Measurements from ENCODE around the gene TOP2B. TPM values are rescaled to one million over a fixed set of nuclear protein-coding genes. Genes with fewer than 3 reads are reported as not detected.

The TOP2B gene
- total and polyA plus RNA-seq, 4 donors = 32.7 to 260 (median 56.2) TPM

DNA sequence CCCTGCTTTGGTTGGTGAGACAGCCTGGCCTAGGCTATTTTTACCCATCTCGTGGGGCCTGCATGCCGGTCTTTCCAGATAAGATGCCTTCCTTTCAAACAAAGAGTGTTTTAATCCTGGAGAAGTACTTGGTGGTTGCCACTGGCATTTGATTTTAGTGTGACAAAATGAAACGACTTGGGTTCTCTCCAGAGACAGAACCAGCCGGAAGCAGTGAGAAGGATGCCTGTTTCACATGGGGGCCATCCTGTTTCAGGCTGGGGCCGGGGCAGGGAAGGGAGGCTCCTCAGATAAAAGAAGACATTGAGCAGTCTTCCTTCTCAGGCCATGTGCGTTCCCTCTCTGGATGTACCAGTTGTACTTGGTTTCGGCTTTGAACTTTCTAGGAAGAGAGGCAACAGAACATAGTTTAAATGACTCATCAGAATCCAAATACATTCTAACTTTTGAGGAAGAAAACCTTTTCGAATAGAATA lies 74.9 kb downstream of the TOP2B start:
- 76 to 80% methylated on average over 8 of the region's 8 CpGs for WGBS, 2 donors

DNA sequence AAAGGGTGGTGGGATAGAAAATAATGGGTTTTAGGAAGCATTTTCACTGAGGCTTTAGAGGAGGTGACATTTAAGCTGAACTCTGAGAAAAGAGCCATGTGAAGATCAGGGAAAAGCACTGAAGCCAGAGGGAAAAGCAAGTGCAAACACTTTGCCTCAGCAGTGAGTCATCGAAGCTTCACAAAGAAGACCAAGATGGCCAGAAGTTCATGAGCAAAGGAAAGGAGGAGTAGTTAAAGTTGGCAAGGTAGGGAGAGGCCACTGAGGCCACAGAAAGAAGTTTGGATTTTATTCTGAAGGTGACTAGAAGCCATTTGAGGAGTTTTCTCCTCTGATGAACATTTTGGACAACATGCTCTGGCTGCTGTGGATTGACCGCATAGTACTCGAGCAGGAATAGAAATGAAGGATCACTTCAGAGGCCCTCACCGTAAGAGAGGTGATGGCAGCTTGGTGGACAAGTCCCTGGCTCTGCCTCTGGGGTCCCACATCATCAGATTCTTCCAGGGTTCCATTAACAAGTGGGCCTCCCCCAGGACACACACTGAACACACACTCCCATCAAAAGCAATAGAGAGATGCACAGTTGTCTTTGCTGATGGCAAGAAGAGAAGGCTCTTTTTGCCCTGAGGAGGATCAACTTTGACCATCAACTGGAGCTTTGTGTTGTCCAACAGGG lies 75.5 kb downstream of the TOP2B start:
- H3K4me3 ChIP-seq = no peak overlapping the region
- DNase-seq = no peak
- peaks cover 0 to 19% (median 7%) of the 10 kb centered on the region in 4 donors for H3K36me3 ChIP-seq (ENCODE audit: control insufficient read depth in 4 of 4, insufficient read depth in 4 of 4, low read length in 4 of 4)
- WGBS, 2 donors = 91 to 97% methylated on average over 4 of the region's 4 CpGs
- peaks cover 7 to 31% (median 20%) of the 10 kb centered on the region in 5 donors for H3K4me1 ChIP-seq (ENCODE audit: control insufficient read depth in 5 of 5, insufficient read depth in 5 of 5, low read length in 5 of 5)
- ATAC-seq (ENCODE audit: insufficient read depth, low FRiP score) = no peak
- H3K27me3 ChIP-seq (ENCODE audit: control insufficient read depth in 3 of 3, insufficient read depth in 3 of 3, low read length in 2 of 3) = no peaks in the 10 kb centered on the region
- H3K9ac ChIP-seq (ENCODE audit: insufficient read depth in 1 of 2, low read length in 2 of 2) = no peak overlapping the region
- peak overlapping the region in 1 of 2 donors; percentile 77 for H3K27ac ChIP-seq (ENCODE audit: low read depth in 1 of 2, low read length in 1 of 2)
- no peaks in the 10 kb centered on the region for H3K9me3 ChIP-seq (ENCODE audit: control insufficient read depth in 4 of 4, insufficient read depth in 3 of 4, low read length in 3 of 4)
- TF ChIP-seq, protein P1, sequence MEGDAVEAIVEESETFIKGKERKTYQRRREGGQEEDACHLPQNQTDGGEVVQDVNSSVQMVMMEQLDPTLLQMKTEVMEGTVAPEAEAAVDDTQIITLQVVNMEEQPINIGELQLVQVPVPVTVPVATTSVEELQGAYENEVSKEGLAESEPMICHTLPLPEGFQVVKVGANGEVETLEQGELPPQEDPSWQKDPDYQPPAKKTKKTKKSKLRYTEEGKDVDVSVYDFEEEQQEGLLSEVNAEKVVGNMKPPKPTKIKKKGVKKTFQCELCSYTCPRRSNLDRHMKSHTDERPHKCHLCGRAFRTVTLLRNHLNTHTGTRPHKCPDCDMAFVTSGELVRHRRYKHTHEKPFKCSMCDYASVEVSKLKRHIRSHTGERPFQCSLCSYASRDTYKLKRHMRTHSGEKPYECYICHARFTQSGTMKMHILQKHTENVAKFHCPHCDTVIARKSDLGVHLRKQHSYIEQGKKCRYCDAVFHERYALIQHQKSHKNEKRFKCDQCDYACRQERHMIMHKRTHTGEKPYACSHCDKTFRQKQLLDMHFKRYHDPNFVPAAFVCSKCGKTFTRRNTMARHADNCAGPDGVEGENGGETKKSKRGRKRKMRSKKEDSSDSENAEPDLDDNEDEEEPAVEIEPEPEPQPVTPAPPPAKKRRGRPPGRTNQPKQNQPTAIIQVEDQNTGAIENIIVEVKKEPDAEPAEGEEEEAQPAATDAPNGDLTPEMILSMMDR (IDR thresholded peaks at IDR 0.05; ENCODE audit: control extremely low read depth, extremely low read depth) = no peak

More for the DNA sequence above, 74.9 kb downstream of the TOP2B start:
- H3K36me3 ChIP-seq (ENCODE audit: control insufficient read depth in 4 of 4, insufficient read depth in 4 of 4, low read length in 4 of 4) = peaks cover 0 to 22% (median 7%) of the 10 kb centered on the region in 4 donors
- DNase-seq = no peak
- H3K27me3 ChIP-seq (ENCODE audit: control insufficient read depth in 3 of 3, insufficient read depth in 3 of 3, low read length in 2 of 3) = no peaks in the 10 kb centered on the region
- peak overlapping the region in 1 of 2 donors; percentile 77 for H3K27ac ChIP-seq (ENCODE audit: low read depth in 1 of 2, low read length in 1 of 2)
- no peaks in the 10 kb centered on the region for H3K9me3 ChIP-seq (ENCODE audit: control insufficient read depth in 4 of 4, insufficient read depth in 3 of 4, low read length in 3 of 4)
- no peak overlapping the region for H3K9ac ChIP-seq (ENCODE audit: insufficient read depth in 1 of 2, low read length in 2 of 2)
- TF ChIP-seq, protein P1 (IDR thresholded peaks at IDR 0.05; ENCODE audit: control extremely low read depth, extremely low read depth) = no peak
- H3K4me3 ChIP-seq = no peak overlapping the region
- no peak for ATAC-seq (ENCODE audit: insufficient read depth, low FRiP score)
- H3K4me1 ChIP-seq (ENCODE audit: control insufficient read depth in 5 of 5, insufficient read depth in 5 of 5, low read length in 5 of 5) = peaks cover 7 to 31% (median 20%) of the 10 kb centered on the region in 5 donors

DNA sequence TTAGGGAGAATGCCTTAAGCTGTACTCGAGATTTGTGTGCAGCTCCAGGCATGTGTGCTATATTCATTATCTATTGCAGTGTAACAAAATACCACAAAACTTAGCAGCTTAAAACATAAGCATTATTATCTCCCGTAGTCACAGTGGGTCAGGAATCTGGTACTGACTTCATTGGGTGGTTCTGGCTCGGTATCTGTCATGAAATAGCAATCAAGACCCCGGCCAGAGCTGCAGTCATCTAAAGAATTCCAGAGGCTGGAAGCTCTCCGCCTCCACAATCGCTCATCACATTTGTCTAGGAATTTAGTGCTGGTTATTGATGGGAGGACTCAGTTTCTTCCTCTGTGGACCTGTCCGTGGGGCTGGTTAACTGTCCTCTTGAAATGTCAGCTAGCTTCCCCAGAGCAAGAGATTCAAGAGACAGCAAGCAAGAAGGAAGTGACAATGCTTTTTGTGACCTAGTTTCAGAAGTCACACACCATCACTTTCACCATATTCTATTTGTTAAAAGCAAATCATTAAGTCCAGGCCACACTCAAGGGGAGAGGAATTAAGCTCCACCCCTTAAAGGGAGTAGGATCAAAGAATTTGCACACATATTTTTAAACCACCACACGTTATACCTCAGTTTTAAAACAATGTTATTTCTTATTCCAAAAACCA lies 76.1 kb downstream of the TOP2B start:
- Histone ChIP-seq H3K4me3 (no peak overlapping the region), H3K27me3 (ENCODE audit: control insufficient read depth in 3 of 3, insufficient read depth in 3 of 3, low read length in 2 of 3) (no peaks in the 10 kb centered on the region), H3K4me1 (ENCODE audit: control insufficient read depth in 5 of 5, insufficient read depth in 5 of 5, low read length in 5 of 5) (peaks cover 7 to 26% (median 16%) of the 10 kb centered on the region in 5 donors), H3K9me3 (ENCODE audit: control insufficient read depth in 4 of 4, insufficient read depth in 3 of 4, low read length in 3 of 4) (no peaks in the 10 kb centered on the region), H3K27ac (ENCODE audit: low read depth in 1 of 2, low read length in 1 of 2) (no peak overlapping the region), H3K9ac (ENCODE audit: insufficient read depth in 1 of 2, low read length in 2 of 2) (no peak overlapping the region), H3K36me3 (ENCODE audit: control insufficient read depth in 4 of 4, insufficient read depth in 4 of 4, low read length in 4 of 4) (peaks cover 0 to 17% (median 7%) of the 10 kb centered on the region in 4 donors)
- DNase-seq = peak in 2 of 3 donors; percentile 40 to 45
- TF ChIP-seq, protein P1 (IDR thresholded peaks at IDR 0.05; ENCODE audit: control extremely low read depth, extremely low read depth) = no peak
- WGBS, 2 donors = 81 to 83% methylated on average over 8 of the region's 8 CpGs
- no peak for ATAC-seq (ENCODE audit: insufficient read depth, low FRiP score)

All from lung (tissue), 12 donors.